AG10803 (cell line): Measurements from ENCODE around the gene SAP25.
A peak's percentile ranks its signal among the peaks of the same experiment; 100 is the strongest.

Experiments used
- DNase-seq: peaks from one replicate; pipeline ENCODE4 v3.0.0; 2010; ENCODE audit warnings: low read depth
- H3K4me3 ChIP-seq: 2 replicates; pipeline ENCODE4 v1.5.1; 2011; ENCODE audit warnings: mild to moderate bottlenecking, low read length, control low read depth
- CTCF ChIP-seq: conservative IDR thresholded peaks from 2 replicates; pipeline ENCODE4 v1.5.1; 2011; ENCODE audit warnings: mild to moderate bottlenecking, low read length, control low read depth, inconsistent platforms

Gene SAP25

DNA sequence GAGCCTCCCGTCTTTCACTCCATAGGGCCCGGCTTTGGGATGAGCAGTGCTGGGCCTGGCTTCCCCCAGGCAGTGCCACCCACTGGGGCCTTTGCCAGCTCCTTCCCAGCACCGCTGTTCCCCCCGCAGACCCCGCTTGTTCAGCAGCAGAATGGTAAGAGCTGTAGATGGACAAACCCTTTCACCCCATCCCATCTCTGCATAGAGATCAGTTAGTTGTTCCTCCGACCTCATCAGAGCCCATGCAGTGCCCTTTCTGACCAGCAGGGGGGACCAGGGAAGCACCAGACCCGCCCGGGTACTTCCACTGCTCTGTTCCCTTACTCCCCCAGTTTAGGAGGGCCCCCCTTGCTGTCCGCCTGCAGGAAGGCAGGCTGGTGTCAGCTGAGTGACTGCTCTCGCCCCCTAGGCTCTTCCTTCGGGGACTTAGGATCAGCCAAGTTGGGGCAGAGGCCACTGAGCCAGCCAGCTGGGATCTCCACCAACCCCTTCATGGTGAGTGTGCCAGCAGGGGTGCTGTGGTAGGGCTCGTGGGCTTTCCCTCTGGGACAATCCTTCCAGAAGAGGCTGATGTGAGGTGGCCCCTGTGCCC, 9.8 kb downstream of the SAP25 start:
- TF ChIP-seq CTCF = peak; percentile 97
- peak; percentile 67 for DNase-seq
- no peak overlapping the region for H3K4me3 ChIP-seq

DNA sequence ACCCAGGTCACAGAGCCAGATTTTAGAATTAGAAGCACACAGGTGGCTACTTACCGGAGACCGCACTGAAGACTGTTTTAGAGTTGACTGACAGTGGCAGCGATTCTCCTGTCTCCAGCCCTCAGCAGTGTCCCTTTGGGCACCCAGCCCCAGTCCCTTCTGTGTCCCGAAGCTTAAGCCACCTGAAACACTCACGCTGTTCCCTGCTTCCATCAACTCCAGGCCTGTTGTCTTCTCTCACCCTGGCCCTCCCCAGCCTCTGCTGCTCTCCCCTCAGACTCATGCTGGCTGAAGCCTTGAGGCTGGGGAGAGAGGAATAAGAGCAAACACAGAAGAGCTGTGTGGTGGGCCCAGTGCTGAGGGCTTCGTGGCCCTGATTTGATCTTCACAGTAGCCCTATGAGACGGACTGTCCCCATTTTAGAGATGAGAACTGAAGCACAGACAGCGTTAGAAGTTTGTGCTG, 10.6 kb downstream of the SAP25 start:
- no peak for TF ChIP-seq CTCF
- H3K4me3 ChIP-seq = no peak overlapping the region
- no peak for DNase-seq

GRCh38 chr7:100562195-100563099, 11.3 kb downstream of the SAP25 start:
- no peak for TF ChIP-seq CTCF
- H3K4me3 ChIP-seq = no peak overlapping the region
- DNase-seq = no peak

- no peak for TF ChIP-seq CTCF
- no peak for DNase-seq
- no peak overlapping the region for H3K4me3 ChIP-seq
Measured at GRCh38 chr7:100561491-100562194, 12.1 kb downstream of the SAP25 start.

GRCh38 chr7:100559127-100559526, 14.6 kb downstream of the SAP25 start:
- H3K4me3 ChIP-seq = no peak overlapping the region
- no peak for TF ChIP-seq CTCF
- no peak for DNase-seq

DNA sequence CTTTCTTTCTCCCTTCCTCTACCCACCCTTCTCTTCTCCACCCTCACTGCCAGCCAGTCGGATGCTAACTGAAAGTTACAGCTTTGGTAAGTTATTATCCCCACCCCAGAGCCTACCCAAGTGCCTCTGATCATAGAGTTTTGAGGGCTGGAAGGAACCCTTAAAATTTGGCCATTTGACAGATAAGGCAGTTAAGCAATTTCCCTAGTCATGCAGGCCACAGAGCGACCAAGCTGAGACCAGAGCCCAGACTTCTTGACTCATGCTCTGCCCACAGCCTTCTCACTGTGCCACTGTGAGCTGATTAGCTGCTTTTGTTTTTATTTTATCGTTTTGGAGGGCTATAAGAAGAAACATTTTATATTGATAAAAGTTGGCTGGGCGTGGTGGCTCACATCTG, 17.2 kb downstream of the SAP25 start:
- no peak overlapping the region for H3K4me3 ChIP-seq
- DNase-seq = peak; percentile 85
- no peak for TF ChIP-seq CTCF
